ENCODE data around the gene LHX4.

The LHX4 gene

GRCh38 chr1:180217006-180217405 lies 13.1 kb upstream of the LHX4 start:
- H3K36me3 ChIP-seq (ENCODE audit: insufficient read depth, low read length) = no peaks in the 10 kb centered on the region
- peaks cover 9% of the 10 kb centered on the region for H3K4me1 ChIP-seq (ENCODE audit: insufficient read depth, low read length, severe bottlenecking)
- no peak overlapping the region for H3K4me3 ChIP-seq (ENCODE audit: low read depth, low read length, poor library complexity, severe bottlenecking)
- no peaks in the 10 kb centered on the region for H3K79me2 ChIP-seq (ENCODE audit: insufficient read depth, low read length)
- H3K9me2 ChIP-seq (ENCODE audit: low read depth, low read length) = no peaks in the 10 kb centered on the region
- no peak overlapping the region for H3K4me2 ChIP-seq (ENCODE audit: low read length)
- H4K20me1 ChIP-seq (ENCODE audit: insufficient read depth, low read length) = no peaks in the 10 kb centered on the region
- no peak overlapping the region for H3K27ac ChIP-seq (ENCODE audit: low read depth, low read length, poor library complexity, severe bottlenecking)
- no peaks in the 10 kb centered on the region for H3K27me3 ChIP-seq (ENCODE audit: insufficient read depth, low read length)
- no peaks in the 10 kb centered on the region for H3K9me3 ChIP-seq (ENCODE audit: low read length)
- H2AFZ ChIP-seq (ENCODE audit: low read length) = no peak overlapping the region
- TF ChIP-seq EZH2 (IDR thresholded peaks at IDR 0.05; ENCODE audit: borderline replicate concordance, low read length) = no peak
- TF ChIP-seq CTCF (IDR thresholded peaks at IDR 0.05; ENCODE audit: low read length) = no peak
- H3F3A ChIP-seq (ENCODE audit: insufficient read depth, low read length) = no peaks in the 10 kb centered on the region
- no peak overlapping the region for H3K9ac ChIP-seq (ENCODE audit: low read length)

GRCh38 chr1:180218806-180219765 lies 11.0 kb upstream of the LHX4 start:
- H2AFZ ChIP-seq (ENCODE audit: low read length) = no peak overlapping the region

GRCh38 chr1:180219776-180220175 lies 10.3 kb upstream of the LHX4 start:
- Histone ChIP-seq H3F3A (ENCODE audit: insufficient read depth, low read length) (no peaks in the 10 kb centered on the region), H3K9me3 (ENCODE audit: low read length) (no peaks in the 10 kb centered on the region), H3K9me2 (ENCODE audit: low read depth, low read length) (no peaks in the 10 kb centered on the region), H3K4me3 (ENCODE audit: low read depth, low read length, poor library complexity, severe bottlenecking) (no peak overlapping the region), H3K79me2 (ENCODE audit: insufficient read depth, low read length) (no peaks in the 10 kb centered on the region), H3K9ac (ENCODE audit: low read length) (no peak overlapping the region), H3K27ac (ENCODE audit: low read depth, low read length, poor library complexity, severe bottlenecking) (no peak overlapping the region), H3K4me2 (ENCODE audit: low read length) (no peak overlapping the region), H3K27me3 (ENCODE audit: insufficient read depth, low read length) (no peaks in the 10 kb centered on the region), H2AFZ (ENCODE audit: low read length) (no peak overlapping the region), H3K36me3 (ENCODE audit: insufficient read depth, low read length) (no peaks in the 10 kb centered on the region), H3K4me1 (ENCODE audit: insufficient read depth, low read length, severe bottlenecking) (no peaks in the 10 kb centered on the region), H4K20me1 (ENCODE audit: insufficient read depth, low read length) (no peaks in the 10 kb centered on the region)
- no peak for TF ChIP-seq CTCF (IDR thresholded peaks at IDR 0.05; ENCODE audit: low read length)
- TF ChIP-seq EZH2 (IDR thresholded peaks at IDR 0.05; ENCODE audit: borderline replicate concordance, low read length) = no peak

More at GRCh38 chr1:180218806-180219765, 11.0 kb upstream of the LHX4 start:
- H3K4me3 ChIP-seq (ENCODE audit: low read depth, low read length, poor library complexity, severe bottlenecking) = no peak overlapping the region
- H3K79me2 ChIP-seq (ENCODE audit: insufficient read depth, low read length) = no peaks in the 10 kb centered on the region
- no peaks in the 10 kb centered on the region for H3K27me3 ChIP-seq (ENCODE audit: insufficient read depth, low read length)
- no peaks in the 10 kb centered on the region for H3K4me1 ChIP-seq (ENCODE audit: insufficient read depth, low read length, severe bottlenecking)
- no peaks in the 10 kb centered on the region for H4K20me1 ChIP-seq (ENCODE audit: insufficient read depth, low read length)
- H3K27ac ChIP-seq (ENCODE audit: low read depth, low read length, poor library complexity, severe bottlenecking) = no peak overlapping the region
- H3K9me2 ChIP-seq (ENCODE audit: low read depth, low read length) = no peaks in the 10 kb centered on the region
- TF ChIP-seq CTCF (IDR thresholded peaks at IDR 0.05; ENCODE audit: low read length) (no peak), EZH2 (IDR thresholded peaks at IDR 0.05; ENCODE audit: borderline replicate concordance, low read length) (no peak)
- no peaks in the 10 kb centered on the region for H3F3A ChIP-seq (ENCODE audit: insufficient read depth, low read length)
- H3K4me2 ChIP-seq (ENCODE audit: low read length) = no peak overlapping the region
- no peaks in the 10 kb centered on the region for H3K9me3 ChIP-seq (ENCODE audit: low read length)
- no peaks in the 10 kb centered on the region for H3K36me3 ChIP-seq (ENCODE audit: insufficient read depth, low read length)
- H3K9ac ChIP-seq (ENCODE audit: low read length) = no peak overlapping the region
